Measurements from ENCODE around the gene SORCS3.

DNA sequence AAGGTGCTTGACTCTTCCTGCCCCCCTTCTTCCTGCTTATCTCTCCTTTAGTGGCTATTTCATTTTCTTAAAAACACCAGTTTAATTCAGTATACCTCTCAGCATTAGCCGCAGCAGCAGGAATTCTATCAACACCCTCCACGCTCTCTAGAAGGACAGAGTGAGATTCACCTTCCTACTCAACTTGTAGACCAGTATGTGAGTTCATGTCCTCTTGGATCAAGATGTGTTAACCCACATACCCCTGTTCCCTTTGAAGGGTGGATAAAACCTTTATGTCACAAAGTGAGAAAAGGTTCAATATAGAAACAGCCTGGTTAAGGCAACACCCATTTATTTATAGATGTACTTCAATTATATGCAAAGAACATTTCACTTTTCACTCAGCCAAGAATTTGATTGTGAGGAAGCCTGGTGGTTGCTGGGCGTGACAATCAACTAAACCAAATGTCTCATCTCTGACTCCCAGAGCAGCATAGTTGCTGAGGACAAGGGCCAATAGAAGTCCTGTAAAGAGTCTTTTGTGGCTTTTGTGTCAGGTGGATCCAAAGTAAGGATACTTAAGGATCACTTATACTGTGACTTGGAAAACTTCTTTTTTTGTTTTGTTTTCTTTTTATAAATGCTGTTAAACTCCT is 617.1 kb downstream of the SORCS3 start:
- no peak for TF ChIP-seq CTCF (IDR thresholded peaks at IDR 0.05; ENCODE audit: insufficient read depth, low read length)
- no peak for TF ChIP-seq GABPA (IDR thresholded peaks at IDR 0.05; ENCODE audit: low read depth)
- no peak for TF ChIP-seq SPI1 (IDR thresholded peaks at IDR 0.05; ENCODE audit: borderline replicate concordance, low read depth)
- TF ChIP-seq REST (IDR thresholded peaks at IDR 0.05; ENCODE audit: insufficient replicate concordance, low read depth): no peak

All from HL-60 (cell line).